RWPE2 (cell line): ENCODE results near the gene TSBP1.
"Not testable (repeated sequence)": the region's sequence is repeated elsewhere in the genome, so short reads cannot be mapped to it uniquely, and the experiment has no call there.

Experiments
- ATAC-seq: fragments of 200-7000 bp; cut with Tn5 transposase; 3 replicates; pipeline ENCODE4 v1.9.1; 2021; ENCODE audit warnings: low read depth
- DNase-seq: peaks from one replicate; pipeline ENCODE4 v3.0.0-alpha.2; 2020; ENCODE audit warnings: low spot score
- H3K27ac ChIP-seq: fragments of 450-650 bp; 2 replicates; pipeline ENCODE4 v1.5.1; 2017; ENCODE audit warnings: mild to moderate bottlenecking; ENCODE audit not compliant: poor library complexity, severe bottlenecking
- H3K27me3 ChIP-seq: fragments of 250-450 bp; sonication (Bioruptor Pico); 2 replicates; pipeline ENCODE4 v1.5.1; 2021; ENCODE audit warnings: mild to moderate bottlenecking, moderate library complexity; ENCODE audit not compliant: insufficient read depth, poor library complexity, severe bottlenecking
- H3K36me3 ChIP-seq: fragments of 250-450 bp; sonication (Bioruptor Pico); 2 replicates; pipeline ENCODE4 v1.5.1; 2020; ENCODE audit warnings: low read depth, mild to moderate bottlenecking, moderate library complexity
- H3K4me1 ChIP-seq: fragments of 250-450 bp; sonication (Bioruptor Pico); 2 replicates; pipeline ENCODE4 v1.5.1; 2021; ENCODE audit warnings: mild to moderate bottlenecking, moderate library complexity; ENCODE audit not compliant: insufficient read depth, poor library complexity, severe bottlenecking
- H3K4me3 ChIP-seq: fragments of 250-450 bp; sonication (Bioruptor Pico); 2 replicates; pipeline ENCODE4 v1.5.1; 2021; ENCODE audit warnings: mild to moderate bottlenecking, moderate library complexity; ENCODE audit not compliant: severe bottlenecking
- H3K9me3 ChIP-seq: fragments of 250-450 bp; sonication (Bioruptor Pico); 2 replicates; pipeline ENCODE4 v1.5.1; 2021; ENCODE audit warnings: mild to moderate bottlenecking, moderate library complexity; ENCODE audit not compliant: severe bottlenecking
- TF ChIP-seq, protein P1 (sequence below): fragments of 450-650 bp; IDR thresholded peaks from one replicate; pipeline ENCODE4 v1.5.1; 2017; ENCODE audit warnings: mild to moderate bottlenecking, moderate library complexity; ENCODE audit not compliant: poor library complexity, severe bottlenecking

The TSBP1 gene

GRCh38 chr6:32294566-32294965 lies 77.1 kb downstream of the TSBP1 start:
- Histone ChIP-seq H3K9me3 (no peaks in the 10 kb centered on the region), H3K27ac (no peak overlapping the region), H3K4me3 (no peak overlapping the region), H3K4me1 (peaks cover 3% of the 10 kb centered on the region), H3K36me3 (no peaks in the 10 kb centered on the region), H3K27me3 (peaks cover 45% of the 10 kb centered on the region)
- TF ChIP-seq, protein P1, sequence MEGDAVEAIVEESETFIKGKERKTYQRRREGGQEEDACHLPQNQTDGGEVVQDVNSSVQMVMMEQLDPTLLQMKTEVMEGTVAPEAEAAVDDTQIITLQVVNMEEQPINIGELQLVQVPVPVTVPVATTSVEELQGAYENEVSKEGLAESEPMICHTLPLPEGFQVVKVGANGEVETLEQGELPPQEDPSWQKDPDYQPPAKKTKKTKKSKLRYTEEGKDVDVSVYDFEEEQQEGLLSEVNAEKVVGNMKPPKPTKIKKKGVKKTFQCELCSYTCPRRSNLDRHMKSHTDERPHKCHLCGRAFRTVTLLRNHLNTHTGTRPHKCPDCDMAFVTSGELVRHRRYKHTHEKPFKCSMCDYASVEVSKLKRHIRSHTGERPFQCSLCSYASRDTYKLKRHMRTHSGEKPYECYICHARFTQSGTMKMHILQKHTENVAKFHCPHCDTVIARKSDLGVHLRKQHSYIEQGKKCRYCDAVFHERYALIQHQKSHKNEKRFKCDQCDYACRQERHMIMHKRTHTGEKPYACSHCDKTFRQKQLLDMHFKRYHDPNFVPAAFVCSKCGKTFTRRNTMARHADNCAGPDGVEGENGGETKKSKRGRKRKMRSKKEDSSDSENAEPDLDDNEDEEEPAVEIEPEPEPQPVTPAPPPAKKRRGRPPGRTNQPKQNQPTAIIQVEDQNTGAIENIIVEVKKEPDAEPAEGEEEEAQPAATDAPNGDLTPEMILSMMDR = no peak
- ATAC-seq = no peak
- no peak for DNase-seq

DNA sequence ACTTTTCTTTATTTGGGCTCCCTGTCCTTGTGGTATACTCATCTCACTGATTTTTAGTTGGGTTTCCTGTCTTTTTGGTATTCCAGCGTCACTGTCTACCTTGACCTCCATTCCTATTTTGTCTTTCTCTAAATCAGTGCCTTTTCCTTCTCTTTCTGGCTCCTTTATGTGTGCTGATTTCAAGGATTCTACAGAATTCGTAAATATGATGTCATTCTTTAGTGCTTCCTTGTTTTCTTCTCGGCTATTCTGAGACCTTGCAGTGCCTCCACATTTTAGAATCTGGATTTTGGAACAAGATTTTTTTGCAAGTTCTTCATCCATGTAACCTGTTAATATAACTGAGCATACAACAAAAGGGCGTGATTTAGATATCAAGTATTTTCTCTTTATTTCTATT lies 78.0 kb downstream of the TSBP1 start:
- ATAC-seq (no peak), DNase-seq (no peak)
- Histone ChIP-seq H3K36me3 (no peaks in the 10 kb centered on the region), H3K27ac (no peak overlapping the region), H3K4me1 (no peaks in the 10 kb centered on the region), H3K4me3 (no peak overlapping the region), H3K9me3 (no peaks in the 10 kb centered on the region), H3K27me3 (peaks cover 53% of the 10 kb centered on the region)
- TF ChIP-seq, protein P1 = no peak

- Histone ChIP-seq H3K36me3 (no peaks in the 10 kb centered on the region), H3K4me1 (no peaks in the 10 kb centered on the region), H3K4me3 (no peak overlapping the region), H3K27ac (no peak overlapping the region), H3K9me3 (no peaks in the 10 kb centered on the region), H3K27me3 (peaks cover 54% of the 10 kb centered on the region)
- TF ChIP-seq, protein P1 = no peak
- DNase-seq (no peak), ATAC-seq (no peak)
These were observed 80.2 kb downstream of the TSBP1 start for GRCh38 chr6:32291543-32291942.

DNA sequence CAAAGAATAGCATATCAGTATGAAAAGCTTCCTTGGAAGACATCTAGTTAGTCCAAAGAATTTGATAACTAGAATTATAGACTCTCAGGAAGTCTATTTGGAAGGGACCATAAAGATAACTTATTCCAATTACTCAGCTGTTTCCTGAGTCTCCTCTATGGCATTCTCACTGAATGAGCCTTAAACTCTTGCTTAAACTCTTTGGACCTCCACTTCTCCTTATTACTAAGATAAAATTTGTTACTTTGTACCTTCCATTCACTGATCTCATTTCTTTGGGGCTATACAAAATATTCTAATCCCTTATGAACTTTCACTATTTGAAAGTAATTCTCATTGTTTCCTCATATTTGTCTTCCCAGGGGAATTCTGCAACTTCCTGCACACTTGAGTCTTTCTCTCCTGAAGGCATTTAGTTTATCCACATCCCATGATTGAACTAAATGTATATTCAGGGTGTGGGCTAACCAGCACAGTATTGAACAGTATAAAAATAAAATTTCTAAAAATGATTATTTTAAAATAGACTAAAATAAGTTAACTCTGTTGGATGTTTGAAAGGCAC lies 80.7 kb downstream of the TSBP1 start:
- no peak for DNase-seq
- Histone ChIP-seq H3K36me3 (no peaks in the 10 kb centered on the region), H3K4me3 (no peak overlapping the region), H3K27ac (no peak overlapping the region), H3K4me1 (no peaks in the 10 kb centered on the region), H3K9me3 (no peaks in the 10 kb centered on the region), H3K27me3 (peaks cover 54% of the 10 kb centered on the region)
- no peak for ATAC-seq
- TF ChIP-seq, protein P1 = no peak

- no peak for DNase-seq
- TF ChIP-seq, protein P1 = no peak
These were observed 83.3 kb downstream of the TSBP1 start for GRCh38 chr6:32288426-32288825.

GRCh38 chr6:32273801-32274577 lies 97.7 kb downstream of the TSBP1 start:
- not testable (repeated sequence) for H3K27me3 ChIP-seq, H3K4me3 ChIP-seq, H3K9me3 ChIP-seq, DNase-seq, H3K27ac ChIP-seq, H3K4me1 ChIP-seq, ATAC-seq, H3K36me3 ChIP-seq

More at GRCh38 chr6:32288426-32288825, 83.3 kb downstream of the TSBP1 start:
- no peak overlapping the region for H3K27ac ChIP-seq
- H3K36me3 ChIP-seq = no peaks in the 10 kb centered on the region
- H3K9me3 ChIP-seq = no peaks in the 10 kb centered on the region
- ATAC-seq = no peak
- H3K4me1 ChIP-seq = no peaks in the 10 kb centered on the region
- H3K4me3 ChIP-seq = no peak overlapping the region
- H3K27me3 ChIP-seq = peaks cover 44% of the 10 kb centered on the region
